ENCODE results near the gene DOC2B. TPM values are rescaled to one million over a fixed set of nuclear protein-coding genes. Genes with fewer than 3 reads are reported as not detected.

The DOC2B gene
- total and polyA plus RNA-seq, 2 of the 13 experiments (the other 11 are each of a cell fraction or from before 2014, with no cell fraction given) = 0.09 to 0.22 TPM

DNA sequence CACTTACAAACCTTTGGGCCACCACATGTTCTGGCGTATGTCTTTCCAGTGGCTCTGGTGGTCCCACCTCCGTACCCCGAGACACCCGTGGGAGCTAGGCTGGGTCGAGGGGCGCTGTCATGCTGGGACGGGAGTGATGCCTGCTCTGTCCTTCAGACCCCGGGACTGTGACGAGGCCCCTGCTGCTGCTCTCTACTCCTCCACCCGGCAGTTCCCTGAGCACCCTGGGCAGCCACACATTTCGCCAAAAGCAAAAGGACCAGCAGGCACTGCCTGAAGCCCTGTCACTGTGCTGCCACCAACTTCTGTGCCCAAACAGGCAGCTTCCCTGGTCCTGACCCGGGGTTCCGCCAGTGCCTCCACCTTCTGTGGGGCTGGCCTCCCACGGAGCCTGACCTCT lies 15.5 kb downstream of the DOC2B start:
- peaks cover 6 to 40% of the 10 kb centered on the region in 2 experiments; a peak in 4 of 5 replicates for H3K27me3 ChIP-seq (ENCODE audit: control insufficient read depth in 1 of 2, insufficient read depth in 2 of 2, low read length in 2 of 2)
- TF ChIP-seq ZNF670 (CRISPR knock-in tag; IDR thresholded peaks at IDR 0.05; ENCODE audit: borderline replicate concordance) = no peak
- TF ChIP-seq NONO (IDR thresholded peaks at IDR 0.05) = no peak
- TF ChIP-seq NONO (CRISPR knock-in tag; conservative IDR thresholded peaks at IDR 0.05) = no peak
- TF ChIP-seq NCOA5 (CRISPR knock-in tag; IDR thresholded peaks at IDR 0.05) = no peak
- TF ChIP-seq CBX1 (IDR thresholded peaks at IDR 0.05; ENCODE audit: low read depth) = no peak
- TF ChIP-seq, protein P1, sequence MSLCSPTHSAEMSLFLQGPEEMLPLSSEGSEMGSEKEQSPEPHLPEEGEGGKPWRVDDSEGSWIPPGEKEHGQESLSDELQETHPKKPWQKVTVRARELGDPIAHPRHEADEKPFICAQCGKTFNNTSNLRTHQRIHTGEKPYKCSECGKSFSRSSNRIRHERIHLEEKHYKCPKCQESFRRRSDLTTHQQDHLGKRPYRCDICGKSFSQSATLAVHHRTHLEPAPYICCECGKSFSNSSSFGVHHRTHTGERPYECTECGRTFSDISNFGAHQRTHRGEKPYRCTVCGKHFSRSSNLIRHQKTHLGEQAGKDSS (CRISPR knock-in tag; IDR thresholded peaks at IDR 0.05; ENCODE audit: borderline replicate concordance, low read depth) = no peak
- no peak for TF ChIP-seq ZNF773 (CRISPR knock-in tag; IDR thresholded peaks at IDR 0.05; ENCODE audit: borderline replicate concordance)
- no peak for TF ChIP-seq IRF2 (CRISPR knock-in tag; IDR thresholded peaks at IDR 0.05)
- no peak for TF ChIP-seq SUZ12 (IDR thresholded peaks at IDR 0.05; ENCODE audit: low read depth, low read length)
- TF ChIP-seq, protein P2, sequence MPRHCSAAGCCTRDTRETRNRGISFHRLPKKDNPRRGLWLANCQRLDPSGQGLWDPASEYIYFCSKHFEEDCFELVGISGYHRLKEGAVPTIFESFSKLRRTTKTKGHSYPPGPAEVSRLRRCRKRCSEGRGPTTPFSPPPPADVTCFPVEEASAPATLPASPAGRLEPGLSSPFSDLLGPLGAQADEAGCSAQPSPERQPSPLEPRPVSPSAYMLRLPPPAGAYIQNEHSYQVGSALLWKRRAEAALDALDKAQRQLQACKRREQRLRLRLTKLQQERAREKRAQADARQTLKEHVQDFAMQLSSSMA (CRISPR knock-in tag; IDR thresholded peaks at IDR 0.05) = no peak
- TF ChIP-seq, protein P3, sequence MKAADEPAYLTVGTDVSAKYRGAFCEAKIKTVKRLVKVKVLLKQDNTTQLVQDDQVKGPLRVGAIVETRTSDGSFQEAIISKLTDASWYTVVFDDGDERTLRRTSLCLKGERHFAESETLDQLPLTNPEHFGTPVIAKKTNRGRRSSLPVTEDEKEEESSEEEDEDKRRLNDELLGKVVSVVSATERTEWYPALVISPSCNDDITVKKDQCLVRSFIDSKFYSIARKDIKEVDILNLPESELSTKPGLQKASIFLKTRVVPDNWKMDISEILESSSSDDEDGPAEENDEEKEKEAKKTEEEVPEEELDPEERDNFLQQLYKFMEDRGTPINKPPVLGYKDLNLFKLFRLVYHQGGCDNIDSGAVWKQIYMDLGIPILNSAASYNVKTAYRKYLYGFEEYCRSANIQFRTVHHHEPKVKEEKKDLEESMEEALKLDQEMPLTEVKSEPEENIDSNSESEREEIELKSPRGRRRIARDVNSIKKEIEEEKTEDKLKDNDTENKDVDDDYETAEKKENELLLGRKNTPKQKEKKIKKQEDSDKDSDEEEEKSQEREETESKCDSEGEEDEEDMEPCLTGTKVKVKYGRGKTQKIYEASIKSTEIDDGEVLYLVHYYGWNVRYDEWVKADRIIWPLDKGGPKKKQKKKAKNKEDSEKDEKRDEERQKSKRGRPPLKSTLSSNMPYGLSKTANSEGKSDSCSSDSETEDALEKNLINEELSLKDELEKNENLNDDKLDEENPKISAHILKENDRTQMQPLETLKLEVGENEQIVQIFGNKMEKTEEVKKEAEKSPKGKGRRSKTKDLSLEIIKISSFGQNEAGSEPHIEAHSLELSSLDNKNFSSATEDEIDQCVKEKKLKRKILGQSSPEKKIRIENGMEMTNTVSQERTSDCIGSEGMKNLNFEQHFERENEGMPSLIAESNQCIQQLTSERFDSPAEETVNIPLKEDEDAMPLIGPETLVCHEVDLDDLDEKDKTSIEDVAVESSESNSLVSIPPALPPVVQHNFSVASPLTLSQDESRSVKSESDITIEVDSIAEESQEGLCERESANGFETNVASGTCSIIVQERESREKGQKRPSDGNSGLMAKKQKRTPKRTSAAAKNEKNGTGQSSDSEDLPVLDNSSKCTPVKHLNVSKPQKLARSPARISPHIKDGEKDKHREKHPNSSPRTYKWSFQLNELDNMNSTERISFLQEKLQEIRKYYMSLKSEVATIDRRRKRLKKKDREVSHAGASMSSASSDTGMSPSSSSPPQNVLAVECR (CRISPR knock-in tag; IDR thresholded peaks at IDR 0.05; ENCODE audit: borderline replicate concordance) = no peak
- H3K36me3 ChIP-seq (replicated peaks in 1 of 2; ENCODE audit: control insufficient read depth in 1 of 2, insufficient read depth in 2 of 2, low read length in 2 of 2) = no peaks in the 10 kb centered on the region
- WGBS (ENCODE audit: low lambda C conversion rate) = 34% methylated on average over 11 of the region's 14 CpGs
- POLR2A ChIA-PET = no interaction called here
- no peak overlapping the region for H3K27ac ChIP-seq (ENCODE audit: extremely low read length, insufficient read depth, low read length)
- H3K4me2 ChIP-seq (ENCODE audit: low read depth, low read length) = no peak overlapping the region
- H3K79me2 ChIP-seq (ENCODE audit: insufficient read depth, low read length) = no peaks in the 10 kb centered on the region
- no TSS peak for BruUV-seq (replicated peaks)
- no peaks in the 10 kb centered on the region for H3K4me1 ChIP-seq (ENCODE audit: insufficient read depth, low read length)
- ATAC-seq (no peak), DNase-seq (ENCODE audit: low spot score) (no peak), FAIRE-seq (no peak)
- in situ Hi-C loops (cut with HindIII; ENCODE audit: extremely low pct_ligation_motif_present, low pct_unique_long_range_greater_than_20kb) = no loop called here
- H3K9me3 ChIP-seq (ENCODE audit: low read length) = no peaks in the 10 kb centered on the region
- H3K4me3 ChIP-seq (replicated peaks in 1 of 3; ENCODE audit: insufficient read depth in 1 of 3, low read depth in 2 of 3, low read length in 3 of 3) = no peak overlapping the region
- no peak overlapping the region for H3K9ac ChIP-seq (ENCODE audit: insufficient read depth, low read depth, low read length)
- H2AFZ ChIP-seq (ENCODE audit: low read length) = no peak overlapping the region
- CTCF ChIA-PET (ENCODE audit: low intra/inter-chr PET ratio, low total read pairs) = interaction anchor here (4.8 kb wide), 1 partner anchor 143 kb away, joined by 69 read pairs; no protein-coding TSS in a partner anchor
- H4K20me1 ChIP-seq (ENCODE audit: insufficient read depth, low read length) = no peaks in the 10 kb centered on the region
- intact Hi-C loops (cut with micrococcal nuclease; ENCODE audit: unreplicated experiment) = no loop called here

All from HepG2 (cell line).